ENCODE results near the gene NDUFAF7. TPM values are rescaled to one million over a fixed set of nuclear protein-coding genes. Genes with fewer than 3 reads are reported as not detected.

Gene NDUFAF7
- polyA plus RNA-seq, 1 of the 3 experiments (the other 2 are of a cell fraction): 24.8 TPM

DNA sequence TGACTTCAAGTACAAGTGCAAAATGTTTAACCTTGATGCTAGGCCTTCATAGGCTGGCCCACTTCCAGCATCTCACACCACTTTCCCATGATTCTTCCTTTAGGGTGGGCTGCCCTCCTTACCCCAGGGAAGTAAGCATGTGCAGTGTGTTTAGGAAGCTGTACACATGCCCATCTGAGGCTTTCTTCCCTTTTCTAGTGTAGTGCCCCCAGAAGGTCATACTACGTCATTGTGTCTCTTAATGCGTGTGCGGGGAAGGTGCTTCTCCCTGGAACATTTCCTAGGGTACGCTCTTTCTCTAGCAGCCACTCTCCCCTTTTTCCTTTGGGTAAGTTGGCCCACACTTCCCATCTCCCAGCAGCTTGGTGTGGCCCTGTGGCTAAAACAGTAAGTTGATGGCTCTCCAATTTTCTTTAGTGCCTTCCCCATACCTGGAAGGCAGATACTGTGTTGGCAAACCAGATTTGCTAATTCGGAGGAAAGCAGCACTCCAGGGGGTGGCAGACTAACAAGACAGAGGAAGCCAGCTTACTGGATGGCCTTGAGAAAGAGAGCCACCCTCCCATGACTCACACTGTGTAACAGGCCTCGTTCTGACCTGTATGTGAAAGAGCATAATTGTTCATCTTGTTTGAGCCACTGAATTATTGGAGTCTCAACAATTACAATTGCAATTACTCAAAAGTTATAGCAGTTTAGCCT, 41.9 kb upstream of the NDUFAF7 start (continued):
- TF ChIP-seq IRF3 (IDR thresholded peaks at IDR 0.05; ENCODE audit: low read depth, low read length): no peak

- TF ChIP-seq, protein P1, sequence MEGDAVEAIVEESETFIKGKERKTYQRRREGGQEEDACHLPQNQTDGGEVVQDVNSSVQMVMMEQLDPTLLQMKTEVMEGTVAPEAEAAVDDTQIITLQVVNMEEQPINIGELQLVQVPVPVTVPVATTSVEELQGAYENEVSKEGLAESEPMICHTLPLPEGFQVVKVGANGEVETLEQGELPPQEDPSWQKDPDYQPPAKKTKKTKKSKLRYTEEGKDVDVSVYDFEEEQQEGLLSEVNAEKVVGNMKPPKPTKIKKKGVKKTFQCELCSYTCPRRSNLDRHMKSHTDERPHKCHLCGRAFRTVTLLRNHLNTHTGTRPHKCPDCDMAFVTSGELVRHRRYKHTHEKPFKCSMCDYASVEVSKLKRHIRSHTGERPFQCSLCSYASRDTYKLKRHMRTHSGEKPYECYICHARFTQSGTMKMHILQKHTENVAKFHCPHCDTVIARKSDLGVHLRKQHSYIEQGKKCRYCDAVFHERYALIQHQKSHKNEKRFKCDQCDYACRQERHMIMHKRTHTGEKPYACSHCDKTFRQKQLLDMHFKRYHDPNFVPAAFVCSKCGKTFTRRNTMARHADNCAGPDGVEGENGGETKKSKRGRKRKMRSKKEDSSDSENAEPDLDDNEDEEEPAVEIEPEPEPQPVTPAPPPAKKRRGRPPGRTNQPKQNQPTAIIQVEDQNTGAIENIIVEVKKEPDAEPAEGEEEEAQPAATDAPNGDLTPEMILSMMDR (IDR thresholded peaks at IDR 0.05): no peak
- TF ChIP-seq, protein P2, sequence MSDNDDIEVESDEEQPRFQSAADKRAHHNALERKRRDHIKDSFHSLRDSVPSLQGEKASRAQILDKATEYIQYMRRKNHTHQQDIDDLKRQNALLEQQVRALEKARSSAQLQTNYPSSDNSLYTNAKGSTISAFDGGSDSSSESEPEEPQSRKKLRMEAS (IDR thresholded peaks at IDR 0.05; ENCODE audit: low read depth): no peak
- TF ChIP-seq SIN3A (IDR thresholded peaks at IDR 0.05; ENCODE audit: borderline replicate concordance, low read depth, low read length) (no peak), FOSL2 (IDR thresholded peaks at IDR 0.05; ENCODE audit: borderline replicate concordance, low read depth) (no peak)
- Histone ChIP-seq H3K4me2 (no peak overlapping the region), H4K20me1 (ENCODE audit: insufficient read depth) (no peaks in the 10 kb centered on the region), H3K4me3 (ENCODE audit: low read depth in 2 of 2, low read length in 1 of 2) (no peak overlapping the region), H3K9me3 (no peaks in the 10 kb centered on the region), H3K27ac (ENCODE audit: low read depth in 2 of 2, low read length in 1 of 2) (peak overlapping the region in 1 of 2 experiments; percentile 38; a peak in 2 of 4 replicates), H3K27me3 (ENCODE audit: insufficient read depth) (no peaks in the 10 kb centered on the region), H3K36me3 (replicated peaks in 1 of 2; ENCODE audit: control insufficient read depth in 1 of 2, insufficient read depth in 2 of 2, low read length in 1 of 2) (no peaks in the 10 kb centered on the region), H3F3A (replicated peaks; ENCODE audit: insufficient read depth) (no peaks in the 10 kb centered on the region), H3K4me1 (ENCODE audit: control insufficient read depth in 1 of 2, insufficient read depth in 2 of 2, low read depth in 1 of 2, low read length in 1 of 2) (peaks cover 0 to 5% of the 10 kb centered on the region in 2 experiments; a peak in 1 of 4 replicates), H2AFZ (ENCODE audit: low read depth) (peak overlapping the region; percentile 49), H3K9me2 (no peaks in the 10 kb centered on the region), H3K79me2 (ENCODE audit: insufficient read depth) (no peaks in the 10 kb centered on the region), H3K9ac (no peak overlapping the region)
- no peak for DNase-seq
- POLR2A ChIA-PET: no interaction called here
- CTCF ChIA-PET: interaction anchor here (0.5 to 1.6 kb wide), 5 partner anchors 9 to 642 kb away, joined by 3 to 8 read pairs (median 3); no protein-coding TSS in a partner anchor
- WGBS (ENCODE audit: low lambda C conversion rate): 85% methylated on average over 4 of the region's 4 CpGs
These were observed 41.2 kb upstream of the NDUFAF7 start for GRCh38 chr2:37190290-37190689.

GRCh38 chr2:37191253-37191652, 40.2 kb upstream of the NDUFAF7 start:
- Histone ChIP-seq H3K9me2 (no peaks in the 10 kb centered on the region), H3K4me1 (ENCODE audit: control insufficient read depth in 1 of 2, insufficient read depth in 2 of 2, low read depth in 1 of 2, low read length in 1 of 2) (peaks cover 0 to 5% of the 10 kb centered on the region in 2 experiments; a peak in 2 of 4 replicates), H3F3A (replicated peaks; ENCODE audit: insufficient read depth) (no peaks in the 10 kb centered on the region), H3K4me3 (ENCODE audit: low read depth in 2 of 2, low read length in 1 of 2) (no peak overlapping the region), H3K79me2 (ENCODE audit: insufficient read depth) (no peaks in the 10 kb centered on the region), H3K27ac (ENCODE audit: low read depth in 2 of 2, low read length in 1 of 2) (no peak overlapping the region), H4K20me1 (ENCODE audit: insufficient read depth) (no peaks in the 10 kb centered on the region), H3K9me3 (no peaks in the 10 kb centered on the region), H3K27me3 (ENCODE audit: insufficient read depth) (no peaks in the 10 kb centered on the region), H3K36me3 (replicated peaks in 1 of 2; ENCODE audit: control insufficient read depth in 1 of 2, insufficient read depth in 2 of 2, low read length in 1 of 2) (no peaks in the 10 kb centered on the region), H2AFZ (ENCODE audit: low read depth) (no peak overlapping the region), H3K9ac (no peak overlapping the region), H3K4me2 (no peak overlapping the region)
- no peak for TF ChIP-seq IRF3 (IDR thresholded peaks at IDR 0.05; ENCODE audit: low read depth, low read length)
- no peak for TF ChIP-seq POLR2AphosphoS5 (IDR thresholded peaks at IDR 0.05; ENCODE audit: low read depth, low read length)
- TF ChIP-seq, protein P3, sequence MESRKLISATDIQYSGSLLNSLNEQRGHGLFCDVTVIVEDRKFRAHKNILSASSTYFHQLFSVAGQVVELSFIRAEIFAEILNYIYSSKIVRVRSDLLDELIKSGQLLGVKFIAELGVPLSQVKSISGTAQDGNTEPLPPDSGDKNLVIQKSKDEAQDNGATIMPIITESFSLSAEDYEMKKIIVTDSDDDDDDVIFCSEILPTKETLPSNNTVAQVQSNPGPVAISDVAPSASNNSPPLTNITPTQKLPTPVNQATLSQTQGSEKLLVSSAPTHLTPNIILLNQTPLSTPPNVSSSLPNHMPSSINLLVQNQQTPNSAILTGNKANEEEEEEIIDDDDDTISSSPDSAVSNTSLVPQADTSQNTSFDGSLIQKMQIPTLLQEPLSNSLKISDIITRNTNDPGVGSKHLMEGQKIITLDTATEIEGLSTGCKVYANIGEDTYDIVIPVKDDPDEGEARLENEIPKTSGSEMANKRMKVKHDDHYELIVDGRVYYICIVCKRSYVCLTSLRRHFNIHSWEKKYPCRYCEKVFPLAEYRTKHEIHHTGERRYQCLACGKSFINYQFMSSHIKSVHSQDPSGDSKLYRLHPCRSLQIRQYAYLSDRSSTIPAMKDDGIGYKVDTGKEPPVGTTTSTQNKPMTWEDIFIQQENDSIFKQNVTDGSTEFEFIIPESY (IDR thresholded peaks at IDR 0.05; ENCODE audit: borderline replicate concordance, low read depth): no peak
- no peak for TF ChIP-seq TCF12 (IDR thresholded peaks at IDR 0.05)
- TF ChIP-seq, protein P2 (IDR thresholded peaks at IDR 0.05; ENCODE audit: low read depth): no peak
- no peak for TF ChIP-seq RAD21 (IDR thresholded peaks at IDR 0.05; ENCODE audit: low read length)
- no peak for TF ChIP-seq MXI1 (IDR thresholded peaks at IDR 0.05; ENCODE audit: low read depth, low read length)
- TF ChIP-seq JUND (IDR thresholded peaks at IDR 0.05): no peak
- ChIA-PET POLR2A (no interaction called here), CTCF (interaction anchor here (0.8 to 1.6 kb wide), 4 partner anchors 11 to 96 kb away, joined by 3 to 8 read pairs (median 3); no protein-coding TSS in a partner anchor)
- 82% methylated on average over 4 of the region's 4 CpGs for WGBS (ENCODE audit: low lambda C conversion rate)
- DNase-seq: no peak

Measured in SK-N-SH (cell line).